Transverse colon (tissue), 3 donors: ENCODE data around the gene KCNJ10.

Source experiments
- EP300 ChIP-seq: sonication (generic); formaldehyde crosslinking; IDR thresholded peaks from one replicate; pipeline ENCODE4 v1.6.1; 2017; ENCODE audit warnings: antibody characterized with exemption, low read depth
- TF ChIP-seq, protein P1 (sequence below), 5 experiments: fragments of 200-600 bp in 3 of 5; fragments of 450-650 bp in 2 of 5; sonication (generic) in 3 of 5; IDR thresholded peaks; 1 replicate in 2 of 5; 2 replicates in 3 of 5; pipeline ENCODE4 v1.5.1; 2016 to 2017; ENCODE audit warnings: antibody characterized with exemption in 5 of 5, inconsistent platforms in 3 of 5, mild to moderate bottlenecking in 2 of 5, moderate library complexity in 1 of 5

DNA sequence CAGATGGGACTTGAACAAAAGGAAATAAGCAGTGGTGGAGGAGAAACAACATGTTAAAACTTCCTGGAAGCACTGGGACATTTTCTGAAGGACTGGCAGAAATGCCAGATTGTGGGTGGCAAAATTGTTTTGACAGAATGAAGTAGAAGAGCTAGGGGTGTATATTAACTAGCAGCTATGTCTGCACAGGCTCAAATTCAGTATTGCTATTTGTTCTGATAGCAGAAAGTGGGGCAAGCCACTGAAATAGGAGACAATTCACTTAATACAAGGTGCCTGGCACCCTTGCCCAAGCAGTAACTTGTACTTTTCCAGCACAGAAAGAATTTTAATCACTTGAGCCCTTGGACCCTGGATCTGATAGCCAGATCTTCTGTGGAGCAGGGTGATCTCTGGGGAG is 26.4 kb downstream of the KCNJ10 start:
- TF ChIP-seq, protein P1, sequence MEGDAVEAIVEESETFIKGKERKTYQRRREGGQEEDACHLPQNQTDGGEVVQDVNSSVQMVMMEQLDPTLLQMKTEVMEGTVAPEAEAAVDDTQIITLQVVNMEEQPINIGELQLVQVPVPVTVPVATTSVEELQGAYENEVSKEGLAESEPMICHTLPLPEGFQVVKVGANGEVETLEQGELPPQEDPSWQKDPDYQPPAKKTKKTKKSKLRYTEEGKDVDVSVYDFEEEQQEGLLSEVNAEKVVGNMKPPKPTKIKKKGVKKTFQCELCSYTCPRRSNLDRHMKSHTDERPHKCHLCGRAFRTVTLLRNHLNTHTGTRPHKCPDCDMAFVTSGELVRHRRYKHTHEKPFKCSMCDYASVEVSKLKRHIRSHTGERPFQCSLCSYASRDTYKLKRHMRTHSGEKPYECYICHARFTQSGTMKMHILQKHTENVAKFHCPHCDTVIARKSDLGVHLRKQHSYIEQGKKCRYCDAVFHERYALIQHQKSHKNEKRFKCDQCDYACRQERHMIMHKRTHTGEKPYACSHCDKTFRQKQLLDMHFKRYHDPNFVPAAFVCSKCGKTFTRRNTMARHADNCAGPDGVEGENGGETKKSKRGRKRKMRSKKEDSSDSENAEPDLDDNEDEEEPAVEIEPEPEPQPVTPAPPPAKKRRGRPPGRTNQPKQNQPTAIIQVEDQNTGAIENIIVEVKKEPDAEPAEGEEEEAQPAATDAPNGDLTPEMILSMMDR (IDR thresholded peaks at IDR 0.05), result no peak
- no peak for TF ChIP-seq EP300
